Measurements from ENCODE around the gene GNA14. TPM values are rescaled to one million over a fixed set of nuclear protein-coding genes. Genes with fewer than 3 reads are reported as not detected.

Gene GNA14
- total RNA-seq, 1 experiment from 2014 or later: 1.2 TPM

GRCh38 chr9:77440057-77440456 is 208.1 kb downstream of the GNA14 start:
- H3K36me3 ChIP-seq (ENCODE audit: low read depth, low read length): no peaks in the 10 kb centered on the region
- no peak overlapping the region for H3K4me2 ChIP-seq (ENCODE audit: low read length)
- DNase-seq: no peak
- intact Hi-C loops (cut with micrococcal nuclease): no loop called here
- POLR2A ChIA-PET (ENCODE audit: unreplicated experiment): no interaction called here
- no peak overlapping the region for H3K9ac ChIP-seq (ENCODE audit: low read length)
- H3F3A ChIP-seq (ENCODE audit: low read length, unreplicated experiment): no peaks in the 10 kb centered on the region
- H3K27me3 ChIP-seq (ENCODE audit: low read length): no peaks in the 10 kb centered on the region
- H3K9me2 ChIP-seq (replicated peaks; ENCODE audit: low read length): no peaks in the 10 kb centered on the region
- no peak overlapping the region for H2AFZ ChIP-seq (ENCODE audit: low read length)
- H3K27ac ChIP-seq (ENCODE audit: low read length): no peak overlapping the region
- no peaks in the 10 kb centered on the region for H4K20me1 ChIP-seq (ENCODE audit: low read length)
- no peaks in the 10 kb centered on the region for H3K9me3 ChIP-seq (ENCODE audit: low read length)
- BruUV-seq (replicated peaks): no TSS peak
- H3K4me1 ChIP-seq (ENCODE audit: insufficient read depth, low read length): no peaks in the 10 kb centered on the region
- ATAC-seq: no peak
- TF ChIP-seq CTCF (conservative IDR thresholded peaks at IDR 0.05; ENCODE audit: low read depth, low read length): no peak
- no peak for TF ChIP-seq EZH2 (IDR thresholded peaks at IDR 0.05; ENCODE audit: low read length, unreplicated experiment)
- no peak for TF ChIP-seq EZH2phosphoT487 (IDR thresholded peaks at IDR 0.05; ENCODE audit: borderline replicate concordance, low read length)
- no peaks in the 10 kb centered on the region for H3K79me2 ChIP-seq (ENCODE audit: low read length)
- H3K4me3 ChIP-seq (ENCODE audit: low read length): no peak overlapping the region
- CTCF ChIA-PET: no interaction called here

GRCh38 chr9:77438653-77439052 is 209.5 kb downstream of the GNA14 start:
- no peaks in the 10 kb centered on the region for H3K27me3 ChIP-seq (ENCODE audit: low read length)
- BruUV-seq (replicated peaks): no TSS peak
- H2AFZ ChIP-seq (ENCODE audit: low read length): no peak overlapping the region
- H4K20me1 ChIP-seq (ENCODE audit: low read length): no peaks in the 10 kb centered on the region
- POLR2A ChIA-PET (ENCODE audit: unreplicated experiment): no interaction called here
- no peak overlapping the region for H3K4me3 ChIP-seq (ENCODE audit: low read length)
- ATAC-seq: no peak
- no peaks in the 10 kb centered on the region for H3K79me2 ChIP-seq (ENCODE audit: low read length)
- TF ChIP-seq CTCF (conservative IDR thresholded peaks at IDR 0.05; ENCODE audit: low read depth, low read length): no peak
- TF ChIP-seq EZH2phosphoT487 (IDR thresholded peaks at IDR 0.05; ENCODE audit: borderline replicate concordance, low read length): no peak
- no peak for TF ChIP-seq EZH2 (IDR thresholded peaks at IDR 0.05; ENCODE audit: low read length, unreplicated experiment)
- H3K36me3 ChIP-seq (ENCODE audit: low read depth, low read length): no peaks in the 10 kb centered on the region
- H3K4me2 ChIP-seq (ENCODE audit: low read length): no peak overlapping the region
- no peaks in the 10 kb centered on the region for H3F3A ChIP-seq (ENCODE audit: low read length, unreplicated experiment)
- no peaks in the 10 kb centered on the region for H3K9me3 ChIP-seq (ENCODE audit: low read length)
- H3K4me1 ChIP-seq (ENCODE audit: insufficient read depth, low read length): no peaks in the 10 kb centered on the region
- intact Hi-C loops (cut with micrococcal nuclease): no loop called here
- CTCF ChIA-PET: interaction anchor here (0.7 kb wide), 1 partner anchor 50 kb away, joined by 6 read pairs; no protein-coding TSS in a partner anchor
- H3K27ac ChIP-seq (ENCODE audit: low read length): no peak overlapping the region
- no peaks in the 10 kb centered on the region for H3K9me2 ChIP-seq (replicated peaks; ENCODE audit: low read length)
- DNase-seq: no peak
- no peak overlapping the region for H3K9ac ChIP-seq (ENCODE audit: low read length)

GRCh38 chr9:77435688-77436087 is 212.4 kb downstream of the GNA14 start:
- TF ChIP-seq EZH2phosphoT487 (IDR thresholded peaks at IDR 0.05; ENCODE audit: borderline replicate concordance, low read length) (no peak), EZH2 (IDR thresholded peaks at IDR 0.05; ENCODE audit: low read length, unreplicated experiment) (no peak)
- Histone ChIP-seq H3K4me3 (ENCODE audit: low read length) (no peak overlapping the region), H3K9ac (ENCODE audit: low read length) (no peak overlapping the region), H3K27ac (ENCODE audit: low read length) (no peak overlapping the region), H3K79me2 (ENCODE audit: low read length) (no peaks in the 10 kb centered on the region), H3K27me3 (ENCODE audit: low read length) (no peaks in the 10 kb centered on the region), H3K4me1 (ENCODE audit: insufficient read depth, low read length) (no peaks in the 10 kb centered on the region), H2AFZ (ENCODE audit: low read length) (no peak overlapping the region), H3K36me3 (ENCODE audit: low read depth, low read length) (no peaks in the 10 kb centered on the region), H3F3A (ENCODE audit: low read length, unreplicated experiment) (no peaks in the 10 kb centered on the region), H3K9me3 (ENCODE audit: low read length) (no peaks in the 10 kb centered on the region), H3K9me2 (replicated peaks; ENCODE audit: low read length) (no peaks in the 10 kb centered on the region), H3K4me2 (ENCODE audit: low read length) (no peak overlapping the region), H4K20me1 (ENCODE audit: low read length) (no peaks in the 10 kb centered on the region)
- CTCF ChIA-PET: no interaction called here
- intact Hi-C loops (cut with micrococcal nuclease): no loop called here
- DNase-seq (no peak), ATAC-seq (no peak)
- POLR2A ChIA-PET (ENCODE audit: unreplicated experiment): no interaction called here
- no TSS peak for BruUV-seq (replicated peaks)

Measured in PC-3 (cell line).